HL-60 (cell line): ENCODE results near the gene VWA1.

Experiments
- CTCF ChIP-seq: IDR thresholded peaks from one replicate; pipeline ENCODE4 v1.5.1; 2011; ENCODE audit warnings: low read length, control low read depth, inconsistent platforms; ENCODE audit not compliant: insufficient read depth
- POLR2AphosphoS5 ChIP-seq: IDR thresholded peaks from 2 replicates; pipeline ENCODE4 v1.6.1; 2012; ENCODE audit warnings: low read depth
- SPI1 ChIP-seq: IDR thresholded peaks from 2 replicates; pipeline ENCODE4 v1.6.1; 2012; ENCODE audit warnings: low read depth, mild to moderate bottlenecking, borderline replicate concordance

- TF ChIP-seq SPI1, result no peak
- no peak for TF ChIP-seq CTCF
- no peak for TF ChIP-seq POLR2AphosphoS5
Observed at GRCh38 chr1:1440262-1441001, 4.9 kb downstream of the VWA1 start.
